ENCODE measurements around the gene TOR4A. TPM values are rescaled to one million over a fixed set of nuclear protein-coding genes. Genes with fewer than 3 reads are reported as not detected.
"Not testable (repeated sequence)": the region's sequence is repeated elsewhere in the genome, so short reads cannot be mapped to it uniquely, and the experiment has no call there.

Gene TOR4A
- total RNA-seq, 2 donors from 2014 or later = 26.4 to 43.5 TPM

- no peak for DNase-seq (ENCODE audit: low spot score)
- TF ChIP-seq CTCF (IDR thresholded peaks at IDR 0.05) = no peak
- ATAC-seq (ENCODE audit: insufficient number of reproducible peaks, low FRiP score, low read depth) = no peak
- Histone ChIP-seq H3K9me3 (no peaks in the 10 kb centered on the region), H3K36me3 (no peaks in the 10 kb centered on the region), H3K4me1 (ENCODE audit: control insufficient read depth in 1 of 2, low read depth in 2 of 2) (peaks cover 2 to 7% of the 10 kb centered on the region in 2 donors), H3K4me3 (no peak overlapping the region), H3K27me3 (replicated peaks; ENCODE audit: insufficient read depth) (peaks cover 4% of the 10 kb centered on the region), H3K27ac (no peak overlapping the region)
Measured at GRCh38 chr9:137323531-137324331, 46.2 kb downstream of the TOR4A start.

GRCh38 chr9:137325124-137325523 is 47.6 kb downstream of the TOR4A start:
- no peaks in the 10 kb centered on the region for H3K9me3 ChIP-seq
- peaks cover 4% of the 10 kb centered on the region for H3K27me3 ChIP-seq (replicated peaks; ENCODE audit: insufficient read depth)
- no peak overlapping the region for H3K27ac ChIP-seq
- H3K36me3 ChIP-seq = no peaks in the 10 kb centered on the region
- no peak for DNase-seq (ENCODE audit: low spot score)
- no peak for ATAC-seq (ENCODE audit: insufficient number of reproducible peaks, low FRiP score, low read depth)
- H3K4me1 ChIP-seq (ENCODE audit: control insufficient read depth in 1 of 2, low read depth in 2 of 2) = no peaks in the 10 kb centered on the region
- TF ChIP-seq CTCF (IDR thresholded peaks at IDR 0.05) = no peak
- no peak overlapping the region for H3K4me3 ChIP-seq

- DNase-seq (ENCODE audit: low spot score) (no peak), ATAC-seq (ENCODE audit: insufficient number of reproducible peaks, low FRiP score, low read depth) (no peak)
- H3K4me3 ChIP-seq = no peak overlapping the region
- H3K27ac ChIP-seq = no peak overlapping the region
- H3K4me1 ChIP-seq (ENCODE audit: control insufficient read depth in 1 of 2, low read depth in 2 of 2) = no peaks in the 10 kb centered on the region
- no peaks in the 10 kb centered on the region for H3K9me3 ChIP-seq
- H3K27me3 ChIP-seq (replicated peaks; ENCODE audit: insufficient read depth) = peaks cover 4% of the 10 kb centered on the region
- TF ChIP-seq CTCF (IDR thresholded peaks at IDR 0.05) = no peak
- H3K36me3 ChIP-seq = no peaks in the 10 kb centered on the region
Measured at GRCh38 chr9:137325799-137326198, 48.3 kb downstream of the TOR4A start.

GRCh38 chr9:137326445-137327065 is 49.0 kb downstream of the TOR4A start:
- ATAC-seq (ENCODE audit: insufficient number of reproducible peaks, low FRiP score, low read depth) = no peak
- no peak for DNase-seq (ENCODE audit: low spot score)
- H3K27ac ChIP-seq = no peak overlapping the region

GRCh38 chr9:137327641-137328550 is 50.4 kb downstream of the TOR4A start:
- not testable (repeated sequence) for DNase-seq (ENCODE audit: low spot score); H3K9me3 ChIP-seq; H3K27ac ChIP-seq; H3K4me3 ChIP-seq; H3K27me3 ChIP-seq (replicated peaks; ENCODE audit: insufficient read depth); H3K36me3 ChIP-seq; ATAC-seq (ENCODE audit: insufficient number of reproducible peaks, low FRiP score, low read depth); H3K4me1 ChIP-seq (ENCODE audit: control insufficient read depth in 1 of 2, low read depth in 2 of 2)

More at GRCh38 chr9:137326445-137327065, 49.0 kb downstream of the TOR4A start:
- Histone ChIP-seq H3K4me3 (no peak overlapping the region), H3K36me3 (no peaks in the 10 kb centered on the region), H3K27me3 (replicated peaks; ENCODE audit: insufficient read depth) (peaks cover 4% of the 10 kb centered on the region), H3K9me3 (no peaks in the 10 kb centered on the region), H3K4me1 (ENCODE audit: control insufficient read depth in 1 of 2, low read depth in 2 of 2) (no peaks in the 10 kb centered on the region)
- TF ChIP-seq CTCF (IDR thresholded peaks at IDR 0.05) = no peak

- not testable (repeated sequence) for ATAC-seq (ENCODE audit: insufficient number of reproducible peaks, low FRiP score, low read depth); DNase-seq (ENCODE audit: low spot score); H3K4me1 ChIP-seq (ENCODE audit: control insufficient read depth in 1 of 2, low read depth in 2 of 2); H3K27me3 ChIP-seq (replicated peaks; ENCODE audit: insufficient read depth); H3K9me3 ChIP-seq; H3K4me3 ChIP-seq; H3K27ac ChIP-seq; H3K36me3 ChIP-seq
Measured at GRCh38 chr9:137329590-137329989, 52.1 kb downstream of the TOR4A start.
